ENCODE data around the gene SLC25A23.

DNA sequence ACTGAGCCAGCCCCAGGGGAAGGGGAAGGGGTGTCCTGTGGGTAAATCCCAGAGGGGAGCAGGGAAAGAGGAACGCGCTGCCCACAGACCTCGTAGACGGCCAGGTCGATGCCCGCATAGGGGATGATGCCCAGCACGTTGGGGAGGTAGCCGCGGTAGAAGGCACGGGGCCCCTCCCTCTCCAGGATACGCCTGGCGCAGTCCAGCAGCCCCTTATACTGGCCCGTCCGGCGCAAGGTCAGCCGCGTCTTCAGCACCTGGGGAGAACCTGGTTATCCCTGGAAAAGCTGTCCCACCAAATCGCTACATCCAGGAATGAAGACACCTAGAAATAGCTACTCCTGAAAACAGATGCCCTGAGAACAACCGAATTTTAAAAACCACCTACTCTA is 7.4 kb downstream of the SLC25A23 start:
- TF ChIP-seq GABPA (IDR thresholded peaks at IDR 0.05; ENCODE audit: low read depth) (no peak), HDGF (IDR thresholded peaks at IDR 0.05) (no peak), POLR2A (IDR thresholded peaks at IDR 0.05; ENCODE audit: low read depth, low read length) (no peak), RAD21 (IDR thresholded peaks at IDR 0.05; ENCODE audit: insufficient read depth, low read depth, low read length) (no peak), RFX5 (IDR thresholded peaks at IDR 0.05; ENCODE audit: low read depth, low read length) (no peak), TCF7 (IDR thresholded peaks at IDR 0.05; ENCODE audit: borderline replicate concordance) (no peak), ZNF24 (IDR thresholded peaks at IDR 0.05) (no peak), EZH2 (IDR thresholded peaks at IDR 0.05; ENCODE audit: borderline replicate concordance, control insufficient read depth, low read depth, low read length) (no peak)
- TF ChIP-seq, protein P1, sequence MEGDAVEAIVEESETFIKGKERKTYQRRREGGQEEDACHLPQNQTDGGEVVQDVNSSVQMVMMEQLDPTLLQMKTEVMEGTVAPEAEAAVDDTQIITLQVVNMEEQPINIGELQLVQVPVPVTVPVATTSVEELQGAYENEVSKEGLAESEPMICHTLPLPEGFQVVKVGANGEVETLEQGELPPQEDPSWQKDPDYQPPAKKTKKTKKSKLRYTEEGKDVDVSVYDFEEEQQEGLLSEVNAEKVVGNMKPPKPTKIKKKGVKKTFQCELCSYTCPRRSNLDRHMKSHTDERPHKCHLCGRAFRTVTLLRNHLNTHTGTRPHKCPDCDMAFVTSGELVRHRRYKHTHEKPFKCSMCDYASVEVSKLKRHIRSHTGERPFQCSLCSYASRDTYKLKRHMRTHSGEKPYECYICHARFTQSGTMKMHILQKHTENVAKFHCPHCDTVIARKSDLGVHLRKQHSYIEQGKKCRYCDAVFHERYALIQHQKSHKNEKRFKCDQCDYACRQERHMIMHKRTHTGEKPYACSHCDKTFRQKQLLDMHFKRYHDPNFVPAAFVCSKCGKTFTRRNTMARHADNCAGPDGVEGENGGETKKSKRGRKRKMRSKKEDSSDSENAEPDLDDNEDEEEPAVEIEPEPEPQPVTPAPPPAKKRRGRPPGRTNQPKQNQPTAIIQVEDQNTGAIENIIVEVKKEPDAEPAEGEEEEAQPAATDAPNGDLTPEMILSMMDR (IDR thresholded peaks at IDR 0.05 in 2 of 3, conservative IDR thresholded peaks at IDR 0.05 in 1 of 3; ENCODE audit: control insufficient read depth in 2 of 3, extremely low read depth in 1 of 3, insufficient read depth in 1 of 3, low read depth in 3 of 3, low read length in 3 of 3) = no peak
